T-helper 22 cell (primary cell): ENCODE data around the gene LRRC43.

Source experiments
- DNase-seq: peaks from one replicate; pipeline ENCODE4 v3.0.0-alpha.2; 2020; ENCODE audit warnings: low read depth

LRRC43 gene, protein sequence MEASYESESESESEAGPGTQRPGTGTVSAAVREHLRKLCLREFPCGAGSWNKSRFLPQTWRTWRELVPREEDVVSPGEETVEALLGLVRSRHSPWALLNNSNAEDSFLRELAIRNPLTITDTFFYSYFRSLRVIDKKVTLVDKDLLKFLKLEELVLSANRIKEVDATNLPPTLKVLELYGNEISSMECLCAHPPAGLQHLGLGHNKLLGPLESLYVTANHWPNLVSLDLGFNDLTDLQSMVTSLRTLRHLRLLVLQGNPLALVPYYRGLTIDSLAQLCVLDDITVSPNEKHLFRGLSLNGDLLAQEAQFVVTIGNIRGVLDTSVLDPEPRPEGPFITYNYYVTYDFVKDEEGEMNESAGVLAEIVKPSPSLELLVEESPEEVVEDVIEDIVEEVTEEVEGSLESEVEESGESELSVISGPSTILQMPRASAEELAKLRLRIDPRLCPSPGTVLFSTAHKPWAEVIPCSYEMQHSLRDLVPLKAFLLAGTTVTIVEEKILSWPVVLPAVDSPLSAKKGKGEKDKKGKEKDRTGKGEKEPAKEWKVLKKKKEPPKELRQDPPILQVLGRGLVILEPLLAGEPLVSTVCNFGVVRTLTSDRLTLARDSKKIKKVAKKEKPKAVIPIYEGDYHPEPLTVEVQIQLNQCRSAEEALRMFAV

GRCh38 chr12:122182887-122183587 is at the start of gene LRRC43:
Gene LRRC43, plus strand, starts transcription at chr12:122183123. Its CDS starts 22 bp downstream, at chr12:122183145.
- no peak for DNase-seq

DNA sequence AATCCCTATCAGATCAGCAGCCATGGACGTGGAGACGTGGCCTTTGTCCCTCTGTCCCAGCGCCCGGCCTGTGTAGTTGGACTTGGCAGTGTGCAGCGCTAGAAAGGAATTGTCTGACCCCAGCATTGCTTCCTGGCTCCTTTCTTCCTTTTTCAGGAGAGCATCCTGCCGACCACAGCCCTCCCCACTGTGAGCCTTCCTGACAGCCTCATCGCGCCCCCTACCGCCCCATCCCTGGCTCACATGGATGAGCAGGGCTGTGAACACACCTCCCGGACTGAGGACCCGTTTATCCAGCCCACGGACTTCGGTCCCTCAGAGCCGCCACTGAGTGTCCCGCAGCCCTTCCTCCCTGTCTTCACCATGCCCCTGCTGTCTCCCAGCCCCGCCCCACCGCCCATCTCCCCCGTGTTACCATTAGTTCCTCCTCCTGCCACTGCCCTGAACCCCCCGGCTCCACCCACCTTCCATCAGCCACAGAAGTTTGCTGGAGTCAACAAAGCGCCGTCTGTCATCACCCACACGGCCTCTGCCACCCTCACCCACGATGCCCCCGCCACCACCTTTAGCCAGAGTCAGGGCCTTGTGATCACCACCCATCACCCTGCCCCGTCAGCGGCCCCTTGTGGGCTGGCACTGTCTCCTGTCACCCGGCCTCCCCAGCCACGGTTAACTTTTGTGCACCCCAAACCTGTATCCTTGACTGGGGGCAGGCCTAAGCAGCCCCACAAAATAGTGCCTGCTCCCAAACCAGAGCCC is 49.6 kb upstream of the LRRC43 start:
- no peak for DNase-seq

- no peak for DNase-seq
These were observed 47.4 kb upstream of the LRRC43 start for GRCh38 chr12:122135437-122136031.

- no peak for DNase-seq
These were observed 45.7 kb upstream of the LRRC43 start for GRCh38 chr12:122137229-122137628.

- DNase-seq: no peak
These were observed 45.2 kb upstream of the LRRC43 start for GRCh38 chr12:122137681-122138080.

DNA sequence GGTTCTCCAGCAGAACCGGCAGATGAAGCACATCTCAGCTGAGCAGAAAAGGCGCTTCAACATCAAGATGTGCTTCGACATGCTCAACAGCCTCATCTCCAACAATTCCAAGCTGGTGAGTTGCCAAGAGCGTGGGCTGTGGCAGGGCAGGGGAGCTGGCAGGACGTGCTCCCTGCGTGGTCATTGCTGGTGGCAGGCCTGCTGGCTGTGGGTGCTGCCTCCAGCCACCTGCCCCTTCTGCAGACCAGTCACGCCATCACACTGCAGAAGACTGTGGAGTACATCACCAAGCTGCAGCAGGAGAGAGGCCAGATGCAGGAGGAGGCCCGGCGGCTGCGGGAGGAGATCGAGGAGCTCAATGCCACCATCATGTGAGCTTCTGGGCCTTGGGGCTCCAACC is 44.7 kb upstream of the LRRC43 start:
- DNase-seq: no peak

DNA sequence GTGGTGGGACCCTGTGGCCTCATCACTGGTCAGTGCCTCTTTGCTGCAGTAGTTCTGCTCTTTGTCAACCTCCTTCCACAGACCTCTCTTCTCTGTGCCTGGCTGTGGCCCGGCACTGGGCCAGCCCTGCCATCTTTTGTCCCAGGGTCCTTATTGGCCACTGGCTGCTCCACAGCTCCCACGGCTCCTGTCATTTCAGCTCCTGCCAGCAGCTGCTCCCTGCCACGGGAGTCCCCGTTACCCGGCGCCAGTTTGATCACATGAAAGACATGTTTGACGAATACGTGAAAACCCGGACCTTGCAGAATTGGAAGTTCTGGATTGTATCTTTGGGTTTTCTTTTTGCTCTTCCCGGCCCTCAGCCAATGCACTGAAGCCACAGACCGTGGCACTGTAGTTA is 44.3 kb upstream of the LRRC43 start:
- no peak for DNase-seq

- no peak for DNase-seq
These were observed 43.7 kb upstream of the LRRC43 start for GRCh38 chr12:122139266-122139665.

DNA sequence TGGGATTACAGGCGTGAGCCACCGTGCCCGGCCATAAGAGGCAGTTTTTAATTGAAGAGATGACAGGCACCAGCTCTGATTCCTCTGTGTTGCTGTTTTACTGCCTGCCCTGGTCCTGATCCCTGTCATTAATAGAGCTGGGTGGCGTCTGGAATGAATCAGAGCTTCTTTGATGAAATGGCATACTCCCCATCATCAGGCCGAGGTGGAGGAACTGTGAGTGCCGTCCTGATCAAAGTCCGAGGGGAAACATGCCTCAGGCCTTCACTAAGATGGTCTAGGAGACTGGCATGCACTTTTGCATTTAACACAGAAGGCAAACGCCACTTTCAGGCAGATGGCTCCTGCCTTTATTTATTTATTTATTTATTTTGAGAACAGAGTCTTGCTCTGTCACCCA is 43.0 kb upstream of the LRRC43 start:
- no peak for DNase-seq

- DNase-seq: no peak
These were observed 42.3 kb upstream of the LRRC43 start for GRCh38 chr12:122140467-122141257.

DNA sequence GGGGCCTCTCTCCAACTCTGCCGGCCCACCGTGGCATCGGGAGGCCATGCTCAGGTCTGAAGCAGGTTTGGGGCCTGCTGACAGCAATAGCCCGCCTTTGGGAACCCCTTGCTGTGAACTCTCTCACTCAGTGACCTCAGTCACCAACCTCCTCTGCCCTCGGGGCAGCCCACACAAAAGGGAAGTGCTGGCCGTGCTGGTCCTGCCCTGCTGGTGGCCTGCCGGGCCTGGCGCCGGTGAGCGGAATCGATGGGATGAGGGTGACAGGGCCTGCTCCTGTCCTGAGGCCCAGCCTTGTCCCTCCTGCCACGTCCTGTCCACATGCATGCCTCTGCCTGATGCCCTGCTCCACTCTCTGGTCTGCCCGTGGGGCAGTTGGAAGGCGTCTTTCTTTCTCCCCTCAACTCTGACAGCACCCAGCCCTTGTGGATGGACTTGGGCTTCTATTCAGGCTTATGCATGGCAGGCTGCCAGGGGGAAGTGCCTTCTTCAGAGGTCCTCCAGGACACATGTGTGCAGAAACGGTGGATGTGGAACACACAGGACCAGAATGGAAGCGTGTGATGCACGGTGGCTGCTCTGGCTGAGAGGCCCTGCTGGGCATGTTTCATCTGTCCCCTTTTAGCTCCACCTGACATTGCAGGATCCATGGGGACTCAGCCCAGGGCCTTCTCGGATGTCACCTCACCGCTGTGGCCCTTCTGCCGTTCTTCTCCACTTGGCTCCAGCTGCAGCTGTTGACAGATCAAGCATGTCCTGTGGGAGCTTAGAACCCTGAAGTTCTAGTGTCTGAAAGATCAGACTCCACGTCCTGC is 40.8 kb upstream of the LRRC43 start:
- DNase-seq: no peak

DNA sequence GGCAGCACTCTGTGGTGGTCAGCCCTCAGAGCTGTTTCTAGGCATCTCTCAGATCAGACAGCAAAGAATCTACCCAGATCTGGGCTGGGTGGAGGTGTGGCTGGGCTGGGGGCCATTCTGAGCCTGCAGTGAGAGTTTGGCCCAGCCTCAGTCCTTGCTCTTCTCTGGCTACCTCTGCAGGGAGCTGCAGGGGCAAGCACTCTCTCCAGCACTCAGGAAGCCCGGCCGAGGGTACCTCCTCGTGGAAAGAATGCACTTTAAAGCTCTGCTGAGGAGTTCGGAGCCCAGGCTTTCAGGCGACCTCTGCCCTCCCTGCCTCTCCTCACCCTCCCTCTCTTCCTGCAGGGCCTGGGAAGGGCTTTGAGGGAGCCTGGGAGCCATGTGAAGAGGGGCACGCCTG is 40.1 kb upstream of the LRRC43 start:
- DNase-seq: no peak

DNA sequence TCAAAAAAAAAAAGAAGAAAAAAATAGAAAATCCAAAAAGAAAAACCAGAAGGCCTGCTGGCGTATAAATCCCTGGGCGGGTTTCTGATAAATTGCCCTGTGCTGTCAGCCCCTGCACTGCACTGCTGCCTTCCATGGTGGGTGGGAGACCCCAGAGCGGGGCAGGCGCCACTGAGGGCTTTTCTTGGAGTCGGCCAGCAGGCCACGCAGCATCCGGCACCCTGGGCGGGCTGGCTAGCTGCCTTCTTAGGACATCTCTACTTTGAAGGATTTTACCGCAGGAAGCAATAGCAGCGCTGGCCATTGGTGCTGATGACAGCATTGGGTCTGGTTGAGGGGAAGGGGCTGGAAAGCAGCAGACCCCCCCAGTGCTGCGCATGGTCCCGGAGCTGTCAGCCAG is 38.0 kb upstream of the LRRC43 start:
- DNase-seq: no peak

- no peak for DNase-seq
These were observed 37.2 kb upstream of the LRRC43 start for GRCh38 chr12:122145505-122146330.

GRCh38 chr12:122147514-122148290 is 35.2 kb upstream of the LRRC43 start:
- no peak for DNase-seq

DNA sequence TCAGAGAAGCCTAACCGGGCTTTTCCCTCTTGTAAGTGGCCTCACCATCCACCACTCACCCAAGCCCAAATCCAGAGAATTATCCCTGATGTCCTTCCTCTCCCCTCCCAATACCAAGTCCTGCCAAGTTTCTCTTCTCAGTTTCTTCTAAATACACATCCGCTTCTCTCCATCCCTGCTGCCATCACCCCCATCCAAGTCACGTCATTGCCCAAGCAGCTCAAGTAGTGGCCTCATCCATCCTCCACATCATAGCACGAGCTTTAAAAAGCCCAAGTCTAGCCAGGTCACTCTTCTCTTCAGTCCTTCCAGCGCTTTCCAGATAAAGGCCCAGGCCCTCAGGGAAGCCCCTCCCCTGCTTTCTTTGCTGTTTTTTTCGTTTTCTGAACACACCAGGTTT is 34.3 kb upstream of the LRRC43 start:
- no peak for DNase-seq

- no peak for DNase-seq
These were observed 32.7 kb upstream of the LRRC43 start for GRCh38 chr12:122150127-122150681.

GRCh38 chr12:122152754-122153153 is 30.2 kb upstream of the LRRC43 start:
- DNase-seq: no peak
